ENCODE results near the gene RGCC.

- TF ChIP-seq CTCF (conservative IDR thresholded peaks at IDR 0.05; ENCODE audit: low read depth, low read length) = no peak
- TF ChIP-seq EZH2 (IDR thresholded peaks at IDR 0.05; ENCODE audit: low read length, unreplicated experiment) = no peak
- no peak for TF ChIP-seq EZH2phosphoT487 (IDR thresholded peaks at IDR 0.05; ENCODE audit: borderline replicate concordance, low read length)
Measured at GRCh38 chr13:41496420-41497234, 39.3 kb downstream of the RGCC start.

Data from PC-3 (cell line).